ENCODE data around the gene VPS13D. TPM values are rescaled to one million over a fixed set of nuclear protein-coding genes. Genes with fewer than 3 reads are reported as not detected.

Gene VPS13D
- total RNA-seq, 4 donors from 2014 or later: 60.9 to 91.6 (median 71.6) TPM

DNA sequence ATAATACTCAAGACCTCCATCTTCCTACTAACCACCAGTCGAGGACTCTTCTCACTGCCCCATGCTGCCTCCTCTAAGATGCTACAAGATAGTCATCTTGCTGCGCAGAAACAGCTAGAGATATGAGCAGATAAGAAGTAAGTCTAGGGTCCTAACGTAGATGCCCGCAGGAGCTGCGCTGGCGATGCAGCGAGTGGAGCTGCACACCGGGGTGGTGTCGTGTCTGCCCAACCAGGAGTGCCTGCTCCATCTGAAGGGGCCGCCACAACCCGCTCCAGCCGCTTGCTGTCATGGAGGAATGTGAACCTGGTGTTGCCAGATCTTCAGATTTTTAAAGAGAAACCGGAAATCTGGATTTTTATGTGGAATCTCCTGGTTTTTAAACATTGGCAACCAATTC lies 175.1 kb downstream of the VPS13D start:
- peaks cover 2 to 60% of the 10 kb centered on the region in 2 donors for H3K36me3 ChIP-seq
- H3K4me3 ChIP-seq: no peak overlapping the region
- no peaks in the 10 kb centered on the region for H3K9me3 ChIP-seq
- H3K27me3 ChIP-seq: no peaks in the 10 kb centered on the region
- DNase-seq: no peak
- in situ Hi-C loops (cut with MboI; ENCODE audit: low sequenced_read_pairs in 4 of 4) (loop anchor here (5.0 to 10.0 kb wide), 2 partner anchors 212 to 220 kb away; partner anchors contain the start of gene DHRS3 (in 2 of the 4)), intact Hi-C loops (cut with DNase I; ENCODE audit: low total_unique reads) (no loop called here)
- ATAC-seq: no peak
- peak overlapping the region in 1 of 4 donors; percentile 66 for H3K27ac ChIP-seq
- TF ChIP-seq POLR2A (IDR thresholded peaks at IDR 0.05): no peak
- TF ChIP-seq, protein P1, sequence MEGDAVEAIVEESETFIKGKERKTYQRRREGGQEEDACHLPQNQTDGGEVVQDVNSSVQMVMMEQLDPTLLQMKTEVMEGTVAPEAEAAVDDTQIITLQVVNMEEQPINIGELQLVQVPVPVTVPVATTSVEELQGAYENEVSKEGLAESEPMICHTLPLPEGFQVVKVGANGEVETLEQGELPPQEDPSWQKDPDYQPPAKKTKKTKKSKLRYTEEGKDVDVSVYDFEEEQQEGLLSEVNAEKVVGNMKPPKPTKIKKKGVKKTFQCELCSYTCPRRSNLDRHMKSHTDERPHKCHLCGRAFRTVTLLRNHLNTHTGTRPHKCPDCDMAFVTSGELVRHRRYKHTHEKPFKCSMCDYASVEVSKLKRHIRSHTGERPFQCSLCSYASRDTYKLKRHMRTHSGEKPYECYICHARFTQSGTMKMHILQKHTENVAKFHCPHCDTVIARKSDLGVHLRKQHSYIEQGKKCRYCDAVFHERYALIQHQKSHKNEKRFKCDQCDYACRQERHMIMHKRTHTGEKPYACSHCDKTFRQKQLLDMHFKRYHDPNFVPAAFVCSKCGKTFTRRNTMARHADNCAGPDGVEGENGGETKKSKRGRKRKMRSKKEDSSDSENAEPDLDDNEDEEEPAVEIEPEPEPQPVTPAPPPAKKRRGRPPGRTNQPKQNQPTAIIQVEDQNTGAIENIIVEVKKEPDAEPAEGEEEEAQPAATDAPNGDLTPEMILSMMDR (IDR thresholded peaks at IDR 0.05 in 4 of 5, conservative IDR thresholded peaks at IDR 0.05 in 1 of 5): no peak
- H3K4me1 ChIP-seq: peaks cover 41 to 44% of the 10 kb centered on the region in 2 donors

DNA sequence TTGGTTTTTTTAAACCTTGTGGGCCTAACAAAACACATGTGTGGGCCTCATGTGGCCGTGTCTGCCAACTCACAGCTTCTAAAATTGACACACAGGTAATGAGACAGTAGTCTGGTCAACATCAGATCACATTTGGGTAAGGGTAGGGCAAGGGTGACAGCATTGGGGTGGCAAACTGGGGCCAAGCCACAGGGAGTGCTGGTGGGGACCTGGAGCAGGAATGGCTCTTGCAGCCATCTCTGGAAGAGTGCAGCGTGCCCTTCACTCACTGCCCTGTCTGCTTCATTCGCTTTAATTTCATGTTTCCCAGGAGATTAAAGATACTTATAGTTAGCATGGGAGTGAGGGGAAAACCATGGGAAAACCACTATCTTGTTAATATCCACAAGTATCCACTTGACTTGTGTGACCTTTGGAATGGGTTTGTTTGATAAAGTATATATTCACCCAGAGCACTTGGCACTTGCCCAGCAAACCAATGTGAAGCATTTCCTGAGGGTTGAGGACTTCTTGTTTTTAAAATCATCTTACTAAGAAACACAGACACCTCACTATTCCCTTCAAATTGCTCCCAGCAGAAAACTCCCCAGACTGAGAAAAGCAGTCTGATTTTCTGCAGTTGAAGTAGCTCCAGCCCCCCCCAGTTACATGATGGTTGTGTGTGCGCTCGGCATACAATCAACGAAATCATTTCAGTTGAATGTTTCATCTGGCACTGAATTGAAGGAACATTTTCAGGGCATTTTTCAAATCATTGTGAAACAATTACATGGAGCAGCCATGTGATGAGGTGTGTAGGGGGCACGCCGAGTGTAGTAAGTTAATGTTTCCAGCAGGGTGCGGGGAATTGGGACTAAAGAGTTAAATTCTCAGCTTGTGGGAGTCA lies 175.7 kb downstream of the VPS13D start:
- H3K27ac ChIP-seq: peak overlapping the region; percentile 49 to 71 (median 66)
- DNase-seq (no peak), ATAC-seq (no peak)
- no peaks in the 10 kb centered on the region for H3K27me3 ChIP-seq
- H3K36me3 ChIP-seq: peaks cover 2 to 53% of the 10 kb centered on the region in 2 donors
- no peaks in the 10 kb centered on the region for H3K9me3 ChIP-seq
- no peak overlapping the region for H3K4me3 ChIP-seq
- intact Hi-C loops (cut with DNase I; ENCODE audit: low total_unique reads) (no loop called here), in situ Hi-C loops (cut with MboI; ENCODE audit: low sequenced_read_pairs in 4 of 4) (loop anchor here (5.0 to 10.0 kb wide), 2 partner anchors 212 to 219 kb away; partner anchors contain the start of gene DHRS3 (in 2 of the 4))
- H3K4me1 ChIP-seq: peaks cover 44 to 48% of the 10 kb centered on the region in 2 donors
- no peak for TF ChIP-seq POLR2A (IDR thresholded peaks at IDR 0.05)
- TF ChIP-seq, protein P1 (IDR thresholded peaks at IDR 0.05 in 4 of 5, conservative IDR thresholded peaks at IDR 0.05 in 1 of 5): peak in 1 of 5 experiments; percentile 10

DNA sequence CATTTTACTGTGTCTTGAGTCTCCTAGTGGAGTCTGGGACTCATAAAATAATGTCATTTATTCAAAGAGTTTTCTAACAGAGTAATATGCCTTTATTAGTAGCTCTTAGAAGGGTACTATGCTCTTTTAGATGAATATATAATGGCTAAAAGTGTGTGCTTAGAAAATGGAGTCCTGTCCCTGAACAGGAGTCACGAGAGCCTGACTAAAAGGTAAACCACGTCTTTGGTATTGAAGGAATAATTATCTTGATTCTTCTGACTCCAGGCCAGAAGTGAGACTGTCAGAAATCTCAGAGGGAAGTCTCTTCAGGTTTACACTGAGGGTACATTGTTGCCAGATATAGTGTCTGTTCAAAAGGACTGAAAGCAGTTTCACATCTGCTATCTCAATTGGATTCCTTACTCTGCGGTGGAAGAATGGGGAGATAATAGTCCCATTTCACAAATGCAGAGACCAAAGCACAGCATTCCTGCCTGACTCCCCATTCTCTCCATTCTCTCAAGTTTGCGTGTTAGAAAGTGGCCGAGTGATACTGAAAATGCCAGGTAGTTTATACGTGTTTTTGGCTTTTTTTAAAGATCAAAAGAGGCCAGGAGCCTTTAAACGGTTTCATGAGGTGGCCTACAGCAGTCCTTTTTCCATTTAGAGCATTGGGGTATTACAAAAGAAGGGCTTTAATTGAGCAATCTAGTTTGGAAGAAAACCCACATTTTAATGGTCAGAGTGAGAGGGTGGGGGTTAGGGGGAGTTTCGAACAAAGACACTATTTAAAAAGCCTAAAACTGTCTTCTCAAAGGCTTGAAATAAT lies 176.6 kb downstream of the VPS13D start:
- intact Hi-C loops (cut with DNase I; ENCODE audit: low total_unique reads): loop anchor here (1.0 kb wide), 1 partner anchor 213 kb away; no protein-coding TSS in a partner anchor
- H3K27ac ChIP-seq: peak overlapping the region; percentile 49 to 71 (median 66)
- in situ Hi-C loops (cut with MboI; ENCODE audit: low sequenced_read_pairs in 4 of 4): loop anchor here (5.0 to 10.0 kb wide), 2 partner anchors 211 to 218 kb away; partner anchors contain the start of gene DHRS3 (in 2 of the 4)
- H3K27me3 ChIP-seq: no peaks in the 10 kb centered on the region
- DNase-seq (no peak), ATAC-seq (peak in 1 of 2 donors; percentile 43)
- H3K9me3 ChIP-seq: no peaks in the 10 kb centered on the region
- H3K4me3 ChIP-seq: no peak overlapping the region
- H3K4me1 ChIP-seq: peaks cover 44 to 48% of the 10 kb centered on the region in 2 donors
- peaks cover 2 to 45% of the 10 kb centered on the region in 2 donors for H3K36me3 ChIP-seq
- TF ChIP-seq, protein P1 (IDR thresholded peaks at IDR 0.05 in 4 of 5, conservative IDR thresholded peaks at IDR 0.05 in 1 of 5): peak in 1 of 5 experiments; percentile 12
- TF ChIP-seq POLR2A (IDR thresholded peaks at IDR 0.05): no peak
